ENCODE results near the gene VASP. TPM values are rescaled to one million over a fixed set of nuclear protein-coding genes. Genes with fewer than 3 reads are reported as not detected.

The VASP gene
- total RNA-seq, 1 donor from 2014 or later = 32.6 TPM

GRCh38 chr19:45478454-45479238 is 28.6 kb upstream of the VASP start:
- no peaks in the 10 kb centered on the region for H3K79me2 ChIP-seq (ENCODE audit: low read depth)
- peak overlapping the region; percentile 78 for H3K4me2 ChIP-seq
- peaks cover 34% of the 10 kb centered on the region for H3K27me3 Mint-ChIP-seq (ENCODE audit: insufficient read depth, low read depth)
- H4K20me1 ChIP-seq (ENCODE audit: low read depth) = no peaks in the 10 kb centered on the region
- H3K4me3 ChIP-seq = peak overlapping the region; percentile 67
- no peak for TF ChIP-seq EZH2phosphoT487 (IDR thresholded peaks at IDR 0.05)
- no peak for TF ChIP-seq EZH2 (IDR thresholded peaks at IDR 0.05)
- peak; percentile 97 for TF ChIP-seq CTCF (IDR thresholded peaks at IDR 0.05)
- H3K9me3 ChIP-seq (ENCODE audit: low read depth) = no peaks in the 10 kb centered on the region
- peak overlapping the region; percentile 89 for H3K9ac ChIP-seq
- H3K36me3 Mint-ChIP-seq = no peaks in the 10 kb centered on the region
- H3K4me1 Mint-ChIP-seq = peaks cover 12% of the 10 kb centered on the region
- H3K36me3 ChIP-seq = no peaks in the 10 kb centered on the region
- H3K27ac Mint-ChIP-seq = peak overlapping the region; percentile 100
- peak overlapping the region; percentile 98 for H3K27ac ChIP-seq
- H3K4me1 ChIP-seq = no peaks in the 10 kb centered on the region
- DNase-seq (ENCODE audit: low spot score) = peak; percentile 93
- H3K4me3 Mint-ChIP-seq = peak overlapping the region; percentile 78
- peaks cover 7% of the 10 kb centered on the region for H3K27me3 ChIP-seq
- H3K9me3 Mint-ChIP-seq = peaks cover 4% of the 10 kb centered on the region
- H2AFZ ChIP-seq (replicated peaks) = peak overlapping the region; percentile 92
- H3F3A ChIP-seq (ENCODE audit: low read depth) = peaks cover 20% of the 10 kb centered on the region

DNA sequence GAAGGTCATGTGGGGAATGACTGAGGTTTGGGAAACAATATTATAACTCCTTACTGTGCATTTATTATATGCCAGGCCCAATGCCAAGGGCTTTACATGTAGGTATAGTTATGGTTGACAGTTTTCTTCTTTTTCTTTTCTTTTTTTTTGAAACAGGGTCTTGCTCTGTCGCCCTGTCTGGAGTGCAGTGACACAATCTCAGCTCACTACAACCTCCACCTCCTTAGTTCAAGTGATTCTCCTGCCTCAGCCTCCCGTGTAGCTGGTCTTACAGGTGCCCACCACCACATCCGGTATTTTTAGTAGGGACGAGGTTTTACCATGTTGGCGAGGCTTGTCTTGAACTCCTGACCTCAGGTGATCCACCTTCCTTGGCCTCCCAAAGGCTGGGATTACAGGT is 24.2 kb upstream of the VASP start:
- H3K27ac ChIP-seq = no peak overlapping the region
- H3K27ac Mint-ChIP-seq = no peak overlapping the region

GRCh38 chr19:45484273-45484945 is 22.9 kb upstream of the VASP start:
- peak; percentile 0 for DNase-seq (ENCODE audit: low spot score)
- Mint-ChIP-seq H3K27ac (peak overlapping the region; percentile 22), H3K4me3 (peak overlapping the region; percentile 93), H3K27me3 (ENCODE audit: insufficient read depth, low read depth) (peaks cover 14% of the 10 kb centered on the region), H3K9me3 (peaks cover 2% of the 10 kb centered on the region), H3K4me1 (peaks cover 7% of the 10 kb centered on the region), H3K36me3 (no peaks in the 10 kb centered on the region)
- Histone ChIP-seq H3K4me3 (no peak overlapping the region), H4K20me1 (ENCODE audit: low read depth) (no peaks in the 10 kb centered on the region), H3K4me2 (no peak overlapping the region), H3K27ac (no peak overlapping the region), H2AFZ (replicated peaks) (no peak overlapping the region), H3K27me3 (no peaks in the 10 kb centered on the region), H3K4me1 (no peaks in the 10 kb centered on the region), H3K79me2 (ENCODE audit: low read depth) (no peaks in the 10 kb centered on the region), H3K9ac (no peak overlapping the region), H3K36me3 (no peaks in the 10 kb centered on the region), H3F3A (ENCODE audit: low read depth) (peaks cover 11% of the 10 kb centered on the region), H3K9me3 (ENCODE audit: low read depth) (no peaks in the 10 kb centered on the region)
- TF ChIP-seq EZH2 (IDR thresholded peaks at IDR 0.05) (no peak), CTCF (IDR thresholded peaks at IDR 0.05) (no peak), EZH2phosphoT487 (IDR thresholded peaks at IDR 0.05) (no peak)

More for the DNA sequence above, 24.2 kb upstream of the VASP start:
- H4K20me1 ChIP-seq (ENCODE audit: low read depth) = no peaks in the 10 kb centered on the region
- H3K9me3 ChIP-seq (ENCODE audit: low read depth) = no peaks in the 10 kb centered on the region
- H3K36me3 Mint-ChIP-seq = no peaks in the 10 kb centered on the region
- no peak for TF ChIP-seq EZH2phosphoT487 (IDR thresholded peaks at IDR 0.05)
- no peak for TF ChIP-seq CTCF (IDR thresholded peaks at IDR 0.05)
- H3K79me2 ChIP-seq (ENCODE audit: low read depth) = no peaks in the 10 kb centered on the region
- H3K27me3 Mint-ChIP-seq (ENCODE audit: insufficient read depth, low read depth) = peaks cover 14% of the 10 kb centered on the region
- no peaks in the 10 kb centered on the region for H3K36me3 ChIP-seq
- no peak overlapping the region for H3K9ac ChIP-seq
- peaks cover 8% of the 10 kb centered on the region for H3K4me1 Mint-ChIP-seq
- H2AFZ ChIP-seq (replicated peaks) = no peak overlapping the region
- peaks cover 23% of the 10 kb centered on the region for H3F3A ChIP-seq (ENCODE audit: low read depth)
- H3K4me3 ChIP-seq = no peak overlapping the region
- H3K4me3 Mint-ChIP-seq = no peak overlapping the region
- DNase-seq (ENCODE audit: low spot score) = no peak
- no peak overlapping the region for H3K4me2 ChIP-seq
- no peaks in the 10 kb centered on the region for H3K4me1 ChIP-seq
- no peaks in the 10 kb centered on the region for H3K27me3 ChIP-seq
- peaks cover 2% of the 10 kb centered on the region for H3K9me3 Mint-ChIP-seq

All from neural progenitor cell (in vitro differentiated cells).